Neural cell (in vitro differentiated cells): Measurements from ENCODE around the gene SMIM26. TPM values are rescaled to one million over a fixed set of nuclear protein-coding genes. Genes with fewer than 3 reads are reported as not detected.

ENCODE experiments used
- H2AFZ ChIP-seq: fragments of 200-600, 300-800 bp; sonication (generic), shearing (Covaris generic); 2 replicates; pipeline ENCODE4 v1.6.0; 2014; ENCODE audit warnings: low read depth, mild to moderate bottlenecking, antibody characterized with exemption, low read length, moderate library complexity
- H3F3A ChIP-seq: fragments of 200-600 bp; shearing (Covaris generic); 2 replicates; pipeline ENCODE4 v1.6.1; 2016; ENCODE audit warnings: mild to moderate bottlenecking, moderate library complexity, mixed read lengths, antibody characterized with exemption, low read length; ENCODE audit not compliant: insufficient read depth, poor library complexity, severe bottlenecking
- H3K27ac ChIP-seq: fragments of 200-600, 300-800 bp; sonication (generic), shearing (Covaris generic); 2 replicates; pipeline ENCODE4 v1.5.1; 2014; ENCODE audit warnings: mild to moderate bottlenecking, low read length, moderate library complexity
- H3K27me3 ChIP-seq: fragments of 300-800, 200-600 bp; sonication (generic), shearing (Covaris generic); 2 replicates; pipeline ENCODE4 v1.6.0; 2014; ENCODE audit warnings: mild to moderate bottlenecking, low read depth, low read length, moderate library complexity; ENCODE audit not compliant: insufficient read depth
- H3K36me3 ChIP-seq: fragments of 300-800, 200-600 bp; sonication (generic), shearing (Covaris generic); 2 replicates; pipeline ENCODE4 v1.5.1; 2014; ENCODE audit warnings: mild to moderate bottlenecking, antibody characterized with exemption, low read length, moderate library complexity; ENCODE audit not compliant: insufficient read depth
- H3K4me2 ChIP-seq: fragments of 300-800, 200-600 bp; sonication (generic), shearing (Covaris generic); 2 replicates; pipeline ENCODE4 v1.6.0; 2014; ENCODE audit warnings: mild to moderate bottlenecking, low read length
- H3K4me3 ChIP-seq: fragments of 300-800, 200-600 bp; sonication (generic), shearing (Covaris generic); 2 replicates; pipeline ENCODE4 v1.5.1; 2014; ENCODE audit warnings: mild to moderate bottlenecking, low read length, moderate library complexity
- H3K79me2 ChIP-seq: fragments of 200-600 bp; shearing (Covaris generic); replicated peaks from 2 replicates; pipeline ENCODE4 v1.6.0; 2014; ENCODE audit warnings: mild to moderate bottlenecking, low read length, moderate library complexity; ENCODE audit not compliant: insufficient read depth
- H3K9ac ChIP-seq: fragments of 300-800, 200-600 bp; sonication (generic), shearing (Covaris generic); 2 replicates; pipeline ENCODE4 v1.6.1; 2016; ENCODE audit warnings: mild to moderate bottlenecking, low read length, mixed read lengths
- H3K9me2 ChIP-seq: fragments of 200-600 bp; shearing (Covaris generic); 2 replicates; pipeline ENCODE4 v1.6.1; 2016; ENCODE audit warnings: mild to moderate bottlenecking, low read length, mixed read lengths; ENCODE audit not compliant: insufficient read depth
- H3K9me3 ChIP-seq: fragments of 200-600, 300-800 bp; sonication (generic), shearing (Covaris generic); 2 replicates; pipeline ENCODE4 v1.6.1; 2016; ENCODE audit warnings: mild to moderate bottlenecking, mixed run types, low read length, moderate library complexity, mixed read lengths
- H4K20me1 ChIP-seq: fragments of 200-600 bp; shearing (Covaris generic); 2 replicates; pipeline ENCODE4 v1.6.1; 2016; ENCODE audit warnings: mild to moderate bottlenecking, mixed run types; ENCODE audit not compliant: insufficient read depth
- EP300 ChIP-seq: fragments of 450-650 bp; conservative IDR thresholded peaks from 2 replicates; pipeline ENCODE4 v1.6.1; 2014; ENCODE audit warnings: antibody characterized with exemption, mild to moderate bottlenecking, moderate library complexity; ENCODE audit not compliant: poor library complexity, severe bottlenecking
- EZH2 ChIP-seq: fragments of 200-600, 300-800 bp; shearing (Covaris generic), sonication (generic); IDR thresholded peaks from 2 replicates; pipeline ENCODE4 v1.6.1; 2014; ENCODE audit warnings: antibody characterized with exemption, low read length, borderline replicate concordance, mild to moderate bottlenecking; ENCODE audit not compliant: insufficient read depth, poor library complexity, severe bottlenecking
- MXI1 ChIP-seq: fragments of 450-650 bp; conservative IDR thresholded peaks from 2 replicates; pipeline ENCODE4 v1.6.1; 2014; ENCODE audit warnings: antibody characterized with exemption, mild to moderate bottlenecking; ENCODE audit not compliant: poor library complexity, severe bottlenecking
- POLR2AphosphoS5 ChIP-seq: IDR thresholded peaks from 2 replicates; pipeline ENCODE4 v1.6.1; 2012
- RAD21 ChIP-seq: fragments of 450-650 bp; conservative IDR thresholded peaks from 2 replicates; pipeline ENCODE4 v1.6.1; 2014; ENCODE audit warnings: antibody characterized with exemption, mild to moderate bottlenecking, moderate library complexity
- SMC3 ChIP-seq: fragments of 450-650 bp; conservative IDR thresholded peaks from 2 replicates; pipeline ENCODE4 v1.6.1; 2014; ENCODE audit warnings: antibody characterized with exemption, mild to moderate bottlenecking, moderate library complexity; ENCODE audit not compliant: poor library complexity
- TAF1 ChIP-seq: IDR thresholded peaks from 2 replicates; pipeline ENCODE4 v1.6.1; 2012; ENCODE audit warnings: low read depth
- polyA plus RNA-seq: library from polyadenylated mRNA; depleted of rRNA; stranded (reverse); fragments of >200 nt; gene quantifications from 2 replicates; pipeline ENCODE4 v1.2.3, GENCODE V29; 2014
- TF ChIP-seq, protein P1 (sequence below): IDR thresholded peaks from 2 replicates; pipeline ENCODE4 v1.6.1; 2012; ENCODE audit warnings: borderline replicate concordance
- TF ChIP-seq, protein P2 (sequence below): fragments of 450-650 bp; IDR thresholded peaks from 2 replicates; pipeline ENCODE4 v1.5.1; 2014; ENCODE audit warnings: antibody characterized with exemption, mild to moderate bottlenecking, moderate library complexity; ENCODE audit not compliant: poor library complexity, severe bottlenecking

The SMIM26 gene
- polyA plus RNA-seq, 1 donor from 2014 or later: 215 TPM

DNA sequence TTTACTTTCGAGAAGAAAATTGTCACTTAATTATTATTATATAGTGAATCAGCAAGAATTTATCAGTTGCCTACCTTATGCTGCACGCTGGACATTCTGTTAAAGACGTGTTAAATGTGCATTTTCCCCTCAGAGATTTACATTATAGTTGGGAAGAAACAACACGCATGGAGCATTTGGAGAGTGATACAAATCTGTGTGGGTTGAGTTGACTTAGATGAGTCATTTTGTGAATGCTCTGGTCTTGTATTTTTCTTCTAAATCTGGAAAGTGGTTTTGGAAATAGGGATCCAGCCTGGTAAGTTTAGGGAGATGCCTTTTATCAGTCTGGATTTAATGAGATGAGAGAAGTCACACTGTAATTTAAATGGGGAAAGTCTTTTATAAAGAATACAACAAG, 24.0 kb upstream of the SMIM26 start:
- H3K9ac ChIP-seq: no peak overlapping the region
- no peaks in the 10 kb centered on the region for H3F3A ChIP-seq
- no peaks in the 10 kb centered on the region for H3K79me2 ChIP-seq
- no peaks in the 10 kb centered on the region for H3K9me2 ChIP-seq
- no peak overlapping the region for H3K4me3 ChIP-seq
- H3K27ac ChIP-seq: no peak overlapping the region
- H4K20me1 ChIP-seq: no peaks in the 10 kb centered on the region
- no peaks in the 10 kb centered on the region for H3K9me3 ChIP-seq
- H2AFZ ChIP-seq: no peak overlapping the region
- TF ChIP-seq MXI1 (no peak), SMC3 (no peak), TAF1 (no peak), POLR2AphosphoS5 (no peak), RAD21 (no peak), EP300 (no peak), EZH2 (no peak)
- TF ChIP-seq, protein P1, sequence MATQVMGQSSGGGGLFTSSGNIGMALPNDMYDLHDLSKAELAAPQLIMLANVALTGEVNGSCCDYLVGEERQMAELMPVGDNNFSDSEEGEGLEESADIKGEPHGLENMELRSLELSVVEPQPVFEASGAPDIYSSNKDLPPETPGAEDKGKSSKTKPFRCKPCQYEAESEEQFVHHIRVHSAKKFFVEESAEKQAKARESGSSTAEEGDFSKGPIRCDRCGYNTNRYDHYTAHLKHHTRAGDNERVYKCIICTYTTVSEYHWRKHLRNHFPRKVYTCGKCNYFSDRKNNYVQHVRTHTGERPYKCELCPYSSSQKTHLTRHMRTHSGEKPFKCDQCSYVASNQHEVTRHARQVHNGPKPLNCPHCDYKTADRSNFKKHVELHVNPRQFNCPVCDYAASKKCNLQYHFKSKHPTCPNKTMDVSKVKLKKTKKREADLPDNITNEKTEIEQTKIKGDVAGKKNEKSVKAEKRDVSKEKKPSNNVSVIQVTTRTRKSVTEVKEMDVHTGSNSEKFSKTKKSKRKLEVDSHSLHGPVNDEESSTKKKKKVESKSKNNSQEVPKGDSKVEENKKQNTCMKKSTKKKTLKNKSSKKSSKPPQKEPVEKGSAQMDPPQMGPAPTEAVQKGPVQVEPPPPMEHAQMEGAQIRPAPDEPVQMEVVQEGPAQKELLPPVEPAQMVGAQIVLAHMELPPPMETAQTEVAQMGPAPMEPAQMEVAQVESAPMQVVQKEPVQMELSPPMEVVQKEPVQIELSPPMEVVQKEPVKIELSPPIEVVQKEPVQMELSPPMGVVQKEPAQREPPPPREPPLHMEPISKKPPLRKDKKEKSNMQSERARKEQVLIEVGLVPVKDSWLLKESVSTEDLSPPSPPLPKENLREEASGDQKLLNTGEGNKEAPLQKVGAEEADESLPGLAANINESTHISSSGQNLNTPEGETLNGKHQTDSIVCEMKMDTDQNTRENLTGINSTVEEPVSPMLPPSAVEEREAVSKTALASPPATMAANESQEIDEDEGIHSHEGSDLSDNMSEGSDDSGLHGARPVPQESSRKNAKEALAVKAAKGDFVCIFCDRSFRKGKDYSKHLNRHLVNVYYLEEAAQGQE: no peak
- TF ChIP-seq, protein P2, sequence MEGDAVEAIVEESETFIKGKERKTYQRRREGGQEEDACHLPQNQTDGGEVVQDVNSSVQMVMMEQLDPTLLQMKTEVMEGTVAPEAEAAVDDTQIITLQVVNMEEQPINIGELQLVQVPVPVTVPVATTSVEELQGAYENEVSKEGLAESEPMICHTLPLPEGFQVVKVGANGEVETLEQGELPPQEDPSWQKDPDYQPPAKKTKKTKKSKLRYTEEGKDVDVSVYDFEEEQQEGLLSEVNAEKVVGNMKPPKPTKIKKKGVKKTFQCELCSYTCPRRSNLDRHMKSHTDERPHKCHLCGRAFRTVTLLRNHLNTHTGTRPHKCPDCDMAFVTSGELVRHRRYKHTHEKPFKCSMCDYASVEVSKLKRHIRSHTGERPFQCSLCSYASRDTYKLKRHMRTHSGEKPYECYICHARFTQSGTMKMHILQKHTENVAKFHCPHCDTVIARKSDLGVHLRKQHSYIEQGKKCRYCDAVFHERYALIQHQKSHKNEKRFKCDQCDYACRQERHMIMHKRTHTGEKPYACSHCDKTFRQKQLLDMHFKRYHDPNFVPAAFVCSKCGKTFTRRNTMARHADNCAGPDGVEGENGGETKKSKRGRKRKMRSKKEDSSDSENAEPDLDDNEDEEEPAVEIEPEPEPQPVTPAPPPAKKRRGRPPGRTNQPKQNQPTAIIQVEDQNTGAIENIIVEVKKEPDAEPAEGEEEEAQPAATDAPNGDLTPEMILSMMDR: no peak
- H3K36me3 ChIP-seq: peaks cover 9% of the 10 kb centered on the region
- H3K27me3 ChIP-seq: no peaks in the 10 kb centered on the region
- H3K4me2 ChIP-seq: no peak overlapping the region

DNA sequence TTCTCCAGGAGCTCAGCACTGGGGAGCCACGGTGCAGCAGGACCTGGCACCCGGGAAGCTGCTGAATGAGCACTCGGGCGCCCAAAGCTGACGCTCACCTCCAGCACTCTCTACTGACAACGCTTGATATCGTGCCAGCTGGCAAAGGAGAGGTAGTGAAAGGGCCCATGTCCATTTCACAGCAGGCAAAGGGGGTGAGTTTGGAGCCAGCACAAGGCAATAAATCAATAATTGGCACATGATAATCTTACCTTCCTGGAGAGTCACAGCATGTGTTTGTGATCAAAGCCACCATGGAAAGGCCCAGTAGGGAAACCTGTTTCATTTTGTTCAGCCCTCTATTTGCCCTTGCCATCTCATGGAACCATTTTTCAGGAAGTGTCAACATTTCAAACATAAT, 23.3 kb upstream of the SMIM26 start:
- H3K4me3 ChIP-seq: no peak overlapping the region
- H3K27ac ChIP-seq: no peak overlapping the region
- peaks cover 9% of the 10 kb centered on the region for H3K36me3 ChIP-seq
- no peak overlapping the region for H3K9ac ChIP-seq
- no peaks in the 10 kb centered on the region for H3K27me3 ChIP-seq
- H3K79me2 ChIP-seq: no peaks in the 10 kb centered on the region
- H2AFZ ChIP-seq: no peak overlapping the region
- TF ChIP-seq EZH2 (no peak), TAF1 (no peak), POLR2AphosphoS5 (no peak), EP300 (no peak)
- TF ChIP-seq, protein P1: no peak
- H3K9me2 ChIP-seq: no peaks in the 10 kb centered on the region
- no peaks in the 10 kb centered on the region for H3F3A ChIP-seq
- no peaks in the 10 kb centered on the region for H4K20me1 ChIP-seq
- H3K9me3 ChIP-seq: no peaks in the 10 kb centered on the region
- H3K4me2 ChIP-seq: no peak overlapping the region
